Measurements from ENCODE around the gene TOMT.

DNA sequence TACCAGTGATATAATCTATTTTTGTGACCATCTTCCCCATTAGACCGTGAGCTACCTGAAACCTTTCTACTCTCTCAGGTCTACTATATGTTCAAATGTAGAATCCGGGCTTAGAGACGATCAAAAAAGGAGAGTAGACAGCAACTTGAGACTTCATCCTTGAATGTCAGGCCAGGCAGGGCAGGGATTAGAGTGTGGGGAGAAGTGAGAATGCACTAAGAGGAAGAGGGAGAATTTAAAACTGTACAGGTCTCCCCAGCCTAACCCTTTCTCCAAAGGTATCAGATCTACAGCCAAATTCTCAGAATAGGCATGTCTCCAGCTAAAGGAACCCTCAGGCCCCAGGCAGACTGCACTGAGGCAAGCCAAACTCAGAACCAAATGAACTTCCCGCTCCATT is 3.6 kb upstream of the TOMT start:
- TF ChIP-seq RARB (CRISPR knock-in tag; IDR thresholded peaks at IDR 0.05), result no peak
- no peak for TF ChIP-seq ARNTL (CRISPR knock-in tag; IDR thresholded peaks at IDR 0.05; ENCODE audit: borderline replicate concordance, low read depth)
- TF ChIP-seq TCF4 (CRISPR knock-in tag; IDR thresholded peaks at IDR 0.05; ENCODE audit: borderline replicate concordance), result no peak

Measured in SK-N-SH treated with all-trans-retinoic acid at 6 μM for 48 hours (cell line).